Neural cell (in vitro differentiated cells): ENCODE results near the gene SMIM7. TPM values are rescaled to one million over a fixed set of nuclear protein-coding genes. Genes with fewer than 3 reads are reported as not detected.

Experiments used
- H2AFZ ChIP-seq: fragments of 200-600, 300-800 bp; sonication (generic), shearing (Covaris generic); 2 replicates; pipeline ENCODE4 v1.6.0; 2014; ENCODE audit warnings: low read depth, mild to moderate bottlenecking, antibody characterized with exemption, low read length, moderate library complexity
- H3F3A ChIP-seq: fragments of 200-600 bp; shearing (Covaris generic); 2 replicates; pipeline ENCODE4 v1.6.1; 2016; ENCODE audit warnings: mild to moderate bottlenecking, moderate library complexity, mixed read lengths, antibody characterized with exemption, low read length; ENCODE audit not compliant: insufficient read depth, poor library complexity, severe bottlenecking
- H3K27ac ChIP-seq: fragments of 200-600, 300-800 bp; sonication (generic), shearing (Covaris generic); 2 replicates; pipeline ENCODE4 v1.5.1; 2014; ENCODE audit warnings: mild to moderate bottlenecking, low read length, moderate library complexity
- H3K27me3 ChIP-seq: fragments of 300-800, 200-600 bp; sonication (generic), shearing (Covaris generic); 2 replicates; pipeline ENCODE4 v1.6.0; 2014; ENCODE audit warnings: mild to moderate bottlenecking, low read depth, low read length, moderate library complexity; ENCODE audit not compliant: insufficient read depth
- H3K36me3 ChIP-seq: fragments of 300-800, 200-600 bp; sonication (generic), shearing (Covaris generic); 2 replicates; pipeline ENCODE4 v1.5.1; 2014; ENCODE audit warnings: mild to moderate bottlenecking, antibody characterized with exemption, low read length, moderate library complexity; ENCODE audit not compliant: insufficient read depth
- H3K4me2 ChIP-seq: fragments of 300-800, 200-600 bp; sonication (generic), shearing (Covaris generic); 2 replicates; pipeline ENCODE4 v1.6.0; 2014; ENCODE audit warnings: mild to moderate bottlenecking, low read length
- H3K4me3 ChIP-seq: fragments of 300-800, 200-600 bp; sonication (generic), shearing (Covaris generic); 2 replicates; pipeline ENCODE4 v1.5.1; 2014; ENCODE audit warnings: mild to moderate bottlenecking, low read length, moderate library complexity
- H3K79me2 ChIP-seq: fragments of 200-600 bp; shearing (Covaris generic); replicated peaks from 2 replicates; pipeline ENCODE4 v1.6.0; 2014; ENCODE audit warnings: mild to moderate bottlenecking, low read length, moderate library complexity; ENCODE audit not compliant: insufficient read depth
- H3K9ac ChIP-seq: fragments of 300-800, 200-600 bp; sonication (generic), shearing (Covaris generic); 2 replicates; pipeline ENCODE4 v1.6.1; 2016; ENCODE audit warnings: mild to moderate bottlenecking, low read length, mixed read lengths
- H3K9me2 ChIP-seq: fragments of 200-600 bp; shearing (Covaris generic); 2 replicates; pipeline ENCODE4 v1.6.1; 2016; ENCODE audit warnings: mild to moderate bottlenecking, low read length, mixed read lengths; ENCODE audit not compliant: insufficient read depth
- H3K9me3 ChIP-seq: fragments of 200-600, 300-800 bp; sonication (generic), shearing (Covaris generic); 2 replicates; pipeline ENCODE4 v1.6.1; 2016; ENCODE audit warnings: mild to moderate bottlenecking, mixed run types, low read length, moderate library complexity, mixed read lengths
- H4K20me1 ChIP-seq: fragments of 200-600 bp; shearing (Covaris generic); 2 replicates; pipeline ENCODE4 v1.6.1; 2016; ENCODE audit warnings: mild to moderate bottlenecking, mixed run types; ENCODE audit not compliant: insufficient read depth
- CTCF ChIP-seq: fragments of 450-650 bp; IDR thresholded peaks from 2 replicates; pipeline ENCODE4 v1.5.1; 2014; ENCODE audit warnings: antibody characterized with exemption, mild to moderate bottlenecking, moderate library complexity; ENCODE audit not compliant: poor library complexity, severe bottlenecking
- EP300 ChIP-seq: fragments of 450-650 bp; conservative IDR thresholded peaks from 2 replicates; pipeline ENCODE4 v1.6.1; 2014; ENCODE audit warnings: antibody characterized with exemption, mild to moderate bottlenecking, moderate library complexity; ENCODE audit not compliant: poor library complexity, severe bottlenecking
- EZH2 ChIP-seq: fragments of 200-600, 300-800 bp; shearing (Covaris generic), sonication (generic); IDR thresholded peaks from 2 replicates; pipeline ENCODE4 v1.6.1; 2014; ENCODE audit warnings: antibody characterized with exemption, low read length, borderline replicate concordance, mild to moderate bottlenecking; ENCODE audit not compliant: insufficient read depth, poor library complexity, severe bottlenecking
- MXI1 ChIP-seq: fragments of 450-650 bp; conservative IDR thresholded peaks from 2 replicates; pipeline ENCODE4 v1.6.1; 2014; ENCODE audit warnings: antibody characterized with exemption, mild to moderate bottlenecking; ENCODE audit not compliant: poor library complexity, severe bottlenecking
- POLR2AphosphoS5 ChIP-seq: IDR thresholded peaks from 2 replicates; pipeline ENCODE4 v1.6.1; 2012
- RAD21 ChIP-seq: fragments of 450-650 bp; conservative IDR thresholded peaks from 2 replicates; pipeline ENCODE4 v1.6.1; 2014; ENCODE audit warnings: antibody characterized with exemption, mild to moderate bottlenecking, moderate library complexity
- REST ChIP-seq: IDR thresholded peaks from 2 replicates; pipeline ENCODE4 v1.6.1; 2012; ENCODE audit warnings: borderline replicate concordance
- SMC3 ChIP-seq: fragments of 450-650 bp; conservative IDR thresholded peaks from 2 replicates; pipeline ENCODE4 v1.6.1; 2014; ENCODE audit warnings: antibody characterized with exemption, mild to moderate bottlenecking, moderate library complexity; ENCODE audit not compliant: poor library complexity
- TAF1 ChIP-seq: IDR thresholded peaks from 2 replicates; pipeline ENCODE4 v1.6.1; 2012; ENCODE audit warnings: low read depth
- polyA plus RNA-seq: library from polyadenylated mRNA; depleted of rRNA; stranded (reverse); fragments of >200 nt; gene quantifications from 2 replicates; pipeline ENCODE4 v1.2.3, GENCODE V29; 2014

The SMIM7 gene
- polyA plus RNA-seq, 1 donor from 2014 or later = 153 TPM

DNA sequence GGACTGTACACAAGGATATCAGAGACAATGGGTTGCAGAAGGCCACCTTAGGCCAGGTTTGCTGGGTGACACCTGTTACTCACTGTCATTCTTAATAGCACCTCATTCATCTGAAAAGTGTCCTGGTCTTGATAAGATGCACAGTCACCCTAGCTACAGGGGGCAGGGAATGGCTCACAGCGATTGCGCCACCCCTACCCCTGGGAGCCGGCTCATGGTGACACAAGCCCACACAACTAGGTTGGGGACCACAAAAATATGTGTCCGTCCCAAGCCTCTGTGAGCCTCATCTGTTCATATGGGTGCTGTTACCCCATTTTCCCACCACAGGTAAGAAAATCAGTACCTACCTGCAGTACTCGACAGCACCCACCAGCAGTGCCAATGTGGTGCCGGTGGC is 55.3 kb downstream of the SMIM7 start:
- Histone ChIP-seq H3K9me2 (no peaks in the 10 kb centered on the region), H3K4me3 (no peak overlapping the region), H3F3A (no peaks in the 10 kb centered on the region), H2AFZ (no peak overlapping the region), H3K27ac (no peak overlapping the region), H3K4me2 (no peak overlapping the region), H3K36me3 (no peaks in the 10 kb centered on the region), H3K79me2 (peaks cover 12% of the 10 kb centered on the region), H4K20me1 (no peaks in the 10 kb centered on the region), H3K9ac (no peak overlapping the region), H3K27me3 (no peaks in the 10 kb centered on the region), H3K9me3 (no peaks in the 10 kb centered on the region)
- TF ChIP-seq TAF1 = no peak
- no peak for TF ChIP-seq EP300
- no peak for TF ChIP-seq EZH2
- TF ChIP-seq RAD21 = no peak

DNA sequence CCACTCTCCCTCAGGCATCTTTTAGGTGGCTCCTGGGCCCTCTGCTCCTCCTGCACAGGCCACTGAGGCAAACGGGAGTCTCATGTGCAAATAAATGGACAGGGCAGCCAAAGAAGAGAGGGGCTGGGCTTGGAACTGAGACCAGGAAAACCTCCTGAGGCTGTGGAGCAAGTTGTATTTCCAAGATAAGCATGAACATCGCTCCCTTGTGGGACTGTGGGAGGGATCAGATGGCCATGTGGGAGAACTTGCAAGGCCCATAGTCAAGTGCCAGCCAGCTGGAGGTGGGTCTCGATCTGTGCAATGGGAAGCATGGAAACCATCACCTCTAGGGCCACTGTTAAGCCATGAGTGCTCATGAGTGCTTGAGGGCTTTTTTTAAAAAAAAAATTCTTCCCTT is 56.9 kb downstream of the SMIM7 start:
- no peak overlapping the region for H3K9ac ChIP-seq
- no peaks in the 10 kb centered on the region for H3K9me3 ChIP-seq
- H3K9me2 ChIP-seq = no peaks in the 10 kb centered on the region
- no peak overlapping the region for H3K27ac ChIP-seq
- no peaks in the 10 kb centered on the region for H3K27me3 ChIP-seq
- TF ChIP-seq TAF1 (no peak), REST (no peak), RAD21 (no peak), EP300 (no peak), POLR2AphosphoS5 (no peak), CTCF (no peak), MXI1 (no peak), EZH2 (no peak), SMC3 (no peak)
- peaks cover 8% of the 10 kb centered on the region for H3K79me2 ChIP-seq
- no peaks in the 10 kb centered on the region for H3F3A ChIP-seq
- H4K20me1 ChIP-seq = no peaks in the 10 kb centered on the region
- H3K4me3 ChIP-seq = no peak overlapping the region
- H3K36me3 ChIP-seq = no peaks in the 10 kb centered on the region
- no peak overlapping the region for H3K4me2 ChIP-seq
- no peak overlapping the region for H2AFZ ChIP-seq
